OCI-LY1 (cell line): Measurements from ENCODE around the gene DGKG.

Experiments
- H2AFZ ChIP-seq: fragments of 200-600 bp; sonication (generic), shearing (Covaris generic); 2 replicates; pipeline ENCODE4 v1.6.0; 2014; ENCODE audit warnings: antibody characterized with exemption, mild to moderate bottlenecking, low read length
- H3F3A ChIP-seq: fragments of 200-600 bp; sonication (generic), shearing (Covaris generic); 2 replicates; pipeline ENCODE4 v1.6.0; 2014; ENCODE audit warnings: mild to moderate bottlenecking, antibody characterized with exemption, low read length, moderate library complexity; ENCODE audit not compliant: insufficient read depth
- H3K27ac ChIP-seq: fragments of 200-600 bp; sonication (generic); 2 replicates; pipeline ENCODE4 v1.5.1; 2014; ENCODE audit warnings: low read length, mixed run types, mild to moderate bottlenecking, low read depth; ENCODE audit not compliant: poor library complexity, severe bottlenecking
- H3K27me3 ChIP-seq: fragments of 200-600 bp; sonication (generic); 2 replicates; pipeline ENCODE4 v1.6.0; 2014; ENCODE audit warnings: antibody characterized with exemption, mild to moderate bottlenecking, low read length, moderate library complexity; ENCODE audit not compliant: insufficient read depth
- H3K36me3 ChIP-seq: fragments of 200-600 bp; sonication (generic); 2 replicates; pipeline ENCODE4 v1.6.1; 2014; ENCODE audit warnings: mild to moderate bottlenecking, antibody characterized with exemption, low read length, moderate library complexity, mixed read lengths; ENCODE audit not compliant: insufficient read depth
- H3K4me1 ChIP-seq: fragments of 200-600 bp; sonication (generic); 2 replicates; pipeline ENCODE4 v1.5.1; 2014; ENCODE audit warnings: mild to moderate bottlenecking, low read length, moderate library complexity; ENCODE audit not compliant: insufficient read depth, severe bottlenecking
- H3K4me2 ChIP-seq: fragments of 200-600 bp; sonication (generic), shearing (Covaris generic); 2 replicates; pipeline ENCODE4 v1.6.1; 2014; ENCODE audit warnings: low read length
- H3K4me3 ChIP-seq: fragments of 200-600 bp; sonication (generic); 2 replicates; pipeline ENCODE4 v1.5.1; 2014; ENCODE audit warnings: low read length, low read depth, mild to moderate bottlenecking, mixed read lengths; ENCODE audit not compliant: poor library complexity, severe bottlenecking
- H3K79me2 ChIP-seq: fragments of 200-600 bp; shearing (Covaris generic); 2 replicates; pipeline ENCODE4 v1.6.1; 2016; ENCODE audit warnings: mixed run types, low read length, mixed read lengths; ENCODE audit not compliant: insufficient read depth
- H3K9ac ChIP-seq: fragments of 200-600 bp; sonication (generic), shearing (Covaris generic); 2 replicates; pipeline ENCODE4 v1.6.1; 2014; ENCODE audit warnings: mild to moderate bottlenecking, low read length, mixed read lengths
- H3K9me2 ChIP-seq: fragments of 200-600 bp; sonication (generic), shearing (Covaris generic); 2 replicates; pipeline ENCODE4 v1.6.1; 2014; ENCODE audit warnings: low read depth, mild to moderate bottlenecking, low read length, mixed read lengths
- H3K9me3 ChIP-seq: fragments of 200-600 bp; shearing (Covaris generic); 2 replicates; pipeline ENCODE4 v1.6.1; 2014; ENCODE audit warnings: low read length, mixed read lengths
- H4K20me1 ChIP-seq: fragments of 200-600 bp; sonication (generic), shearing (Covaris generic); 2 replicates; pipeline ENCODE4 v1.6.0; 2016; ENCODE audit warnings: mild to moderate bottlenecking, low read length; ENCODE audit not compliant: insufficient read depth
- CTCF ChIP-seq: fragments of 200-600 bp; sonication (generic), shearing (Covaris generic); IDR thresholded peaks from 2 replicates; pipeline ENCODE4 v1.5.1; 2017; ENCODE audit warnings: mild to moderate bottlenecking, antibody characterized with exemption, low read length, moderate library complexity, mixed read lengths
- EZH2 ChIP-seq: fragments of 200-600 bp; sonication (generic), shearing (Covaris generic); IDR thresholded peaks from 2 replicates; pipeline ENCODE4 v1.8.0; 2017; ENCODE audit warnings: borderline replicate concordance, mixed run types, mild to moderate bottlenecking, antibody characterized with exemption, low read length, moderate library complexity, mixed read lengths

DGKG gene

GRCh38 chr3:186214670-186215069, 147.4 kb downstream of the DGKG start:
- H3K27me3 ChIP-seq = 0 out of 2 replicates have a peak, but pooled peaks cover 4% of the 10 kb centered on the region
- H3K9me3 ChIP-seq = no peaks in the 10 kb centered on the region
- H3K79me2 ChIP-seq = no peaks in the 10 kb centered on the region
- H2AFZ ChIP-seq = no peak overlapping the region
- no peaks in the 10 kb centered on the region for H3K4me1 ChIP-seq
- no peaks in the 10 kb centered on the region for H3F3A ChIP-seq
- TF ChIP-seq CTCF = no peak
- TF ChIP-seq EZH2 = no peak
- no peak overlapping the region for H3K4me3 ChIP-seq
- no peaks in the 10 kb centered on the region for H4K20me1 ChIP-seq
- H3K27ac ChIP-seq = no peak overlapping the region
- no peaks in the 10 kb centered on the region for H3K36me3 ChIP-seq
- no peak overlapping the region for H3K4me2 ChIP-seq
- no peaks in the 10 kb centered on the region for H3K9me2 ChIP-seq
- no peak overlapping the region for H3K9ac ChIP-seq

GRCh38 chr3:186213946-186214345, 148.1 kb downstream of the DGKG start:
- no peaks in the 10 kb centered on the region for H3F3A ChIP-seq
- H3K9ac ChIP-seq = no peak overlapping the region
- no peak overlapping the region for H3K4me2 ChIP-seq
- H3K27me3 ChIP-seq = 0 out of 2 replicates have a peak, but pooled peaks cover 4% of the 10 kb centered on the region
- TF ChIP-seq CTCF (no peak), EZH2 (no peak)
- H4K20me1 ChIP-seq = no peaks in the 10 kb centered on the region
- no peak overlapping the region for H2AFZ ChIP-seq
- no peaks in the 10 kb centered on the region for H3K79me2 ChIP-seq
- no peak overlapping the region for H3K4me3 ChIP-seq
- no peaks in the 10 kb centered on the region for H3K36me3 ChIP-seq
- H3K9me2 ChIP-seq = no peaks in the 10 kb centered on the region
- no peak overlapping the region for H3K27ac ChIP-seq
- H3K9me3 ChIP-seq = no peaks in the 10 kb centered on the region
- H3K4me1 ChIP-seq = no peaks in the 10 kb centered on the region

DNA sequence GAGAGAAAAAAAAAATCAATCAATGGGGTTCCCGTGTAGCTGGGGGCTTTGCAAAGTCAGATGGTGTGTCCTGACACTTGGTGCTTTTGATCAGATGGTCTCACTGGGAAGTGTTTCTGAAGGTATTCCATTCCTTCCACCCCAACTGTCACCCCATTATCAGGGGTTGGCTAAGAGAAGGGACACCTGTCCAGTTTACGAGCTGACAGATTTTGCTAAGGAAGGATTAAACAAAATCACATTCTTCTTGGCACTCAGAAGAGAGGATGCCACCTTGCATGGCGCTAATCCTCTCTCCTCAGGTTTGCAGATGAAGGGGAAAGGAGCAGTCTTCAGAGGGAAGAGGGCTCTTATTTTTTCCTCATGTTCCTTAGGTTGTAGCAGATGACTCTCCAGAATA, 149.4 kb downstream of the DGKG start:
- no peak for TF ChIP-seq EZH2
- TF ChIP-seq CTCF = no peak
- Histone ChIP-seq H3K9ac (no peak overlapping the region), H2AFZ (no peak overlapping the region)

More for the DNA sequence above, 149.4 kb downstream of the DGKG start:
- Histone ChIP-seq H3K36me3 (no peaks in the 10 kb centered on the region), H3K27me3 (0 out of 2 replicates have a peak, but pooled peaks cover 1% of the 10 kb centered on the region), H3K4me2 (no peak overlapping the region), H3K9me2 (no peaks in the 10 kb centered on the region), H3K9me3 (no peaks in the 10 kb centered on the region), H3K79me2 (no peaks in the 10 kb centered on the region), H4K20me1 (no peaks in the 10 kb centered on the region), H3K27ac (no peak overlapping the region), H3F3A (no peaks in the 10 kb centered on the region), H3K4me1 (peaks cover 6% of the 10 kb centered on the region), H3K4me3 (no peak overlapping the region)
